ENCODE data around the gene ZC3H12C. TPM values are rescaled to one million over a fixed set of nuclear protein-coding genes. Genes with fewer than 3 reads are reported as not detected.
A peak's percentile ranks its signal among the peaks of the same experiment; 100 is the strongest.

The ZC3H12C gene
- total RNA-seq, 1 experiment from 2014 or later: 6.7 TPM

DNA sequence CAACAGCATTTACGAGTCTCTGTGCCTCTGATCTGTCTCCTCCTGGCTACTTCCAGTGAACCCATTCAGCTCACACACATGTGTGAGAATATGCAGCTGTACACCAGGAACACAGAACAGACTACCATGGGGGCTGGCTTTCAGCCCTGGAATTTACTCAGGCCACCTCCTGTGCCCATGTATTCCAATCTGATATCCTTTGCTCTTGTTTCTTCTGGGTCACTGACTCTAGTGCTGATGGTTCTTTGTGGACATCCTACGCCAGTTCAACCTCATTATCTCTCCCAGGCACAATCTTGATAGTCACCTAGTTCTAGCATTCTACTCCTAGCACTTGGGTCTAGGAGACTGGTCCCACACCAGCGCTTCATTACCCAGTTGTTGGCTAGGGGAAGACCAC is 23.0 kb upstream of the ZC3H12C start:
- H3K9me3 ChIP-seq (replicated peaks): no peaks in the 10 kb centered on the region
- H3K4me3 ChIP-seq: no peak overlapping the region
- H3K27me3 ChIP-seq: no peaks in the 10 kb centered on the region
- DNase-seq: peak in 1 of 2 experiments; percentile 9
- H3K27ac ChIP-seq: no peak overlapping the region
- H3K36me3 ChIP-seq: no peaks in the 10 kb centered on the region
- peaks cover 14% of the 10 kb centered on the region for H3K4me1 ChIP-seq

GRCh38 chr11:110071197-110071596 is 22.0 kb upstream of the ZC3H12C start:
- DNase-seq: no peak
- Histone ChIP-seq H3K27ac (no peak overlapping the region), H3K4me3 (no peak overlapping the region), H3K36me3 (no peaks in the 10 kb centered on the region), H3K9me3 (replicated peaks) (no peaks in the 10 kb centered on the region), H3K4me1 (peaks cover 14% of the 10 kb centered on the region), H3K27me3 (no peaks in the 10 kb centered on the region)

GRCh38 chr11:110072930-110073329 is 20.3 kb upstream of the ZC3H12C start:
- no peak overlapping the region for H3K4me3 ChIP-seq
- H3K9me3 ChIP-seq (replicated peaks): no peaks in the 10 kb centered on the region
- H3K27ac ChIP-seq: no peak overlapping the region
- DNase-seq: no peak
- H3K4me1 ChIP-seq: peaks cover 14% of the 10 kb centered on the region
- H3K36me3 ChIP-seq: no peaks in the 10 kb centered on the region
- H3K27me3 ChIP-seq: no peaks in the 10 kb centered on the region

DNA sequence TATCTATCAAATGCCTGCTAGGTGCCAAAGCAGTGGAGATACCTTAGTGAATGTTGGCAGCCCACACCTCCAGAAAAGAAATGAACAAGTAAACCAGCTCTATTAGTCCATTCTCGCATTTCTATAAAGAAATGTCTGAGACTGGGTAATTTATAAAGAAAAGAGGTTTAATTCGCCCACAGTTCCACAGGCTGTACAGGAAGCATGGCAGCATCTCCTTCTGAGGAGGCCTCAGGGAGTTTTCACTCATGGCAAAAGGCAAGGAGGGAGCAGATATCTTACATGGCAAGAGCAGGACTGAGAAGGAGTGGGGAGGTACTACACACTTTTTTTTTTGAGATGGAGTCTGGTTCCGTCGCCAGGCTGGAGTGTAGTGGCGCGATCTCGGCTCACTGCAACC is 18.7 kb upstream of the ZC3H12C start:
- H3K4me3 ChIP-seq: no peak overlapping the region
- H3K9me3 ChIP-seq (replicated peaks): no peaks in the 10 kb centered on the region
- no peak for DNase-seq
- H3K36me3 ChIP-seq: no peaks in the 10 kb centered on the region
- H3K27me3 ChIP-seq: no peaks in the 10 kb centered on the region
- peaks cover 6% of the 10 kb centered on the region; the same call in 1 of the 2 replicates for H3K4me1 ChIP-seq
- no peak overlapping the region for H3K27ac ChIP-seq

- no peaks in the 10 kb centered on the region for H3K27me3 ChIP-seq
- no peaks in the 10 kb centered on the region for H3K4me1 ChIP-seq
- DNase-seq: no peak
- no peak overlapping the region for H3K27ac ChIP-seq
- no peaks in the 10 kb centered on the region for H3K36me3 ChIP-seq
- no peaks in the 10 kb centered on the region for H3K9me3 ChIP-seq (replicated peaks)
- no peak overlapping the region for H3K4me3 ChIP-seq
Measured at GRCh38 chr11:110075105-110075846, 17.9 kb upstream of the ZC3H12C start.

DNA sequence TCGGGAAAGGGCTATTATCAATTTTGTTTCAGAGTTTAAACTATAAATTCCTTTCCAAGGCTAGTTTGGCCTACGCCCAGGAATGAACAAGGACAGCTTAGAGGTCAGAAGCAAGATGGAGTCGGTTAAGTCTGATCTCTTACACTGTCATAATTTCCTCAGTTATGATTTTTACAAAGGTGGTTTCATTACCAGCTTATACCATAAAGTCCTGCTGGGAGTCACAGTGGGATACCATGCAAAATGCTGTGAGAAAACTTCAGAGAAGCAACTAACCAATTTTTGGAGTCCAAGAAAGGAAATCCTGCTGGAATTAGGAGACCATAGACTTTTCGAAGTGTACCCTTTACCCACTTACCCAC is 17.4 kb upstream of the ZC3H12C start:
- Histone ChIP-seq H3K27me3 (no peaks in the 10 kb centered on the region), H3K4me3 (no peak overlapping the region), H3K27ac (no peak overlapping the region), H3K4me1 (no peaks in the 10 kb centered on the region), H3K9me3 (replicated peaks) (no peaks in the 10 kb centered on the region), H3K36me3 (no peaks in the 10 kb centered on the region)
- DNase-seq: no peak

GRCh38 chr11:110076371-110076965 is 16.7 kb upstream of the ZC3H12C start:
- Histone ChIP-seq H3K4me3 (no peak overlapping the region), H3K9me3 (replicated peaks) (no peaks in the 10 kb centered on the region), H3K27ac (no peak overlapping the region), H3K4me1 (no peaks in the 10 kb centered on the region), H3K36me3 (no peaks in the 10 kb centered on the region), H3K27me3 (no peaks in the 10 kb centered on the region)
- DNase-seq: no peak

DNA sequence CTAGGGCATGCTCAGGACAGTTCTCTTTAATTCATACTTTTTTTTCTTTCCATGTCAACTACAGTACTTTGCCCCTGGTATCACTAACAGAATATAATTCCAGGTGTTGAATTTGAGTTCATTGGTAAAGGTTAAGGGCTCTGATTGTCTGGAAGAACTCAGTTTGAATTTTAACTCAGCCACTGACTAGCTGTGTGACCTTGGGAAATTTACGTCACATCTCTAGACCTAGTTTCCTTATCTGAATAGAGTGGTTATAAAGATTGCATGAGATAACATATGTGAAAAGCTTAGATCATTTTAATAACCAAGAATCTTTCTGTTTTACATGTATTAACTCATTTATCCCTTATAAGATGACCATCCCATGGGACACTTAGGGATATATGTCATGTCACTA is 15.8 kb upstream of the ZC3H12C start:
- DNase-seq: no peak
- H3K9me3 ChIP-seq (replicated peaks): no peaks in the 10 kb centered on the region
- no peaks in the 10 kb centered on the region for H3K27me3 ChIP-seq
- no peak overlapping the region for H3K27ac ChIP-seq
- no peaks in the 10 kb centered on the region for H3K4me1 ChIP-seq
- H3K4me3 ChIP-seq: no peak overlapping the region
- H3K36me3 ChIP-seq: no peaks in the 10 kb centered on the region

DNA sequence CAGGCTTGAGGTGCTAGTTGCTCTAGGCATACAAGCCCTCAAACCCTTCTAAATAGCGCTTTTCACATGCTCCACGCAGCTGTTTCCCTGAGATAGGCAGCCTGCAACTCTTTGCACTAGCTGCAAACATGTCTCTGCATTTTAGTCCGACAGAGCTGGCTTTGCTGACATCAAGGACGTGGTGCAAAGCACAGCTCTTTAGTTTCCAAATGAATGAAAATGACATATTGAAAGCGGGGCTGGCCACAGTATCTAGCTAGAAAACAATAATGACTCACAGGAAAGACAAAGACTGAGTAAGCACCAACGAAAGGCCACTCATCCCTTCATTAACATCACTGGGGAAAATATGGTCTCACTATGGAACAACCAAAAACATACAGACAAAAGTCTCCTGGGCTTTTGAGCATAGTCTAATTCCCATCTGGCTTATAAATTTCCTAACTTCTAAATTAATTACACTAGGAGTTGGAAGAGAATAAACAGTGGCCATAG is 15.3 kb upstream of the ZC3H12C start:
- Histone ChIP-seq H3K4me3 (no peak overlapping the region), H3K27ac (no peak overlapping the region), H3K27me3 (no peaks in the 10 kb centered on the region), H3K4me1 (no peaks in the 10 kb centered on the region), H3K36me3 (no peaks in the 10 kb centered on the region), H3K9me3 (replicated peaks) (no peaks in the 10 kb centered on the region)
- no peak for DNase-seq

DNA sequence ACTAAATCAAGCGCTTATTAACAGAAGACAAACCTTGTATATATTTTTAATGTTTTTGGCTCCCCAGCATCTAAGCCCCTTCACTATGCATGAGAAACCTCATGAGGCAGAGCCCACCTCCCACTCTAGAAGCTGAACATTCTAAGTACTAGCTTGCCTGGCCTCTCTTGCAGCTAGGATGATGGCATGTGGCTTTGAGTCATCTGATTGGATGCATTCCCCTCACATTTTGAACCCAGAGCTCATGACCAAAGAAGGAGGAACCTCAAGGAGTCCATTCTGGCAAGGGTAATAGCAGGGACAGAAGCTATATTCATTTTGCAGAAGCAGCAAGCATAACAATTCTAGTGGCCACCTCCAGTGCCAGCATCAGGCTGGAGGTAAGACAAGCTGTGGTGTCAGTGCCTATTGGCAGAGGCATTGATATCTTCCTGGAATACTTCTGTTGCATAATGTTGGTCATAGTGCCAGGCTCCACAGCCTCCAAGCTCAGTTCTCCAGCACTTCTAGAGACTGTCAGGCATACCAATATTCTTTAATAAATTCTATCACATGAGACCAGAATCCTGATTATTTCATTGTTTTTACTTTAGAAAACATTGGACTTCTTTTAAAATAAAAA is 14.2 kb upstream of the ZC3H12C start:
- Histone ChIP-seq H3K4me3 (no peak overlapping the region), H3K4me1 (no peaks in the 10 kb centered on the region), H3K27me3 (no peaks in the 10 kb centered on the region), H3K36me3 (no peaks in the 10 kb centered on the region), H3K27ac (no peak overlapping the region), H3K9me3 (replicated peaks) (no peaks in the 10 kb centered on the region)
- no peak for DNase-seq

- Histone ChIP-seq H3K9me3 (replicated peaks) (no peaks in the 10 kb centered on the region), H3K4me3 (no peak overlapping the region), H3K27me3 (no peaks in the 10 kb centered on the region), H3K36me3 (no peaks in the 10 kb centered on the region), H3K4me1 (no peaks in the 10 kb centered on the region), H3K27ac (no peak overlapping the region)
- DNase-seq: no peak
Measured at GRCh38 chr11:110079726-110080125, 13.5 kb upstream of the ZC3H12C start.

DNA sequence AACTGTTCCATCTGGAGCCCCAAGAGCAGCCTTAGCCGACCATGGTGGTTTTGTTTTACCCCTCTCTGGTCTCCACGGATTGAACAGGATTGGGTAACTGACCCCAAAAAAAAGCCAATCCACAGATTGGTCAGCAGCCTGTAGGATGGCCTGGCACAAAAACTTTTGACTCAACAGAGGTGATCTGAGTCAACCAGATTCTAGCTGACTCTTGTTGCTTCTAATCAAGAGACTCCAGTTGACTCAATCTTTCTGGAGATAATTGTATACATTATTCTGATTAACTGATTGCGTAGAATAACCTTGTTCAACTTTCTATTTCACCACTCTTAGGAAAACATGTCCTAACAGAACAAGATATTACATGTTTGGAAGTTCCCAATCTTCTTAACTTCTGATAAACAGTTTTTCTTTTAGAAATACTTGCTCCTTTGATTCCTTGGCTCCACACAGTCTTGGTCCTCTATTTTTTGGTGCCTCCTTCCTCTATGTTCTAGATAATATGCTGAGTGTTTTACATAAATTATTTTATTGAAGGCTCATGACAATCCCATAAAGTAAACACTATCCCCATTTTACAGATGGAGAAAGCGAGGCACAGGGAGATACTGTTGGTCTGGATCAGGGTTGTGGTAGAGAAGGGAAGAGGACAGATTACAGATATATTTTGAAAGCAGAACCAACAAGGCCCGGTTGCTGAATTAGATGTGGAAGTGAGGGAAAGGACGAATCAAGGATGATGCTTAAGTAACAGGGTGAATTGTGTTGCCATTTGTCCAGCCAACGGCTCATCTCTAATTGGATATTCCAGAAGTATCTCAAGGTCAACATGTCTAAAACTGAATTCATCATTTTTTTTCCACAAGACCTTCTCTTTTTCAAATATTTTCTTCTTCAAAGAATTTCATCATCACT is 11.5 kb upstream of the ZC3H12C start:
- Histone ChIP-seq H3K36me3 (no peaks in the 10 kb centered on the region), H3K4me1 (no peaks in the 10 kb centered on the region), H3K27ac (no peak overlapping the region), H3K4me3 (no peak overlapping the region), H3K9me3 (replicated peaks) (no peaks in the 10 kb centered on the region), H3K27me3 (no peaks in the 10 kb centered on the region)
- DNase-seq: no peak

DNA sequence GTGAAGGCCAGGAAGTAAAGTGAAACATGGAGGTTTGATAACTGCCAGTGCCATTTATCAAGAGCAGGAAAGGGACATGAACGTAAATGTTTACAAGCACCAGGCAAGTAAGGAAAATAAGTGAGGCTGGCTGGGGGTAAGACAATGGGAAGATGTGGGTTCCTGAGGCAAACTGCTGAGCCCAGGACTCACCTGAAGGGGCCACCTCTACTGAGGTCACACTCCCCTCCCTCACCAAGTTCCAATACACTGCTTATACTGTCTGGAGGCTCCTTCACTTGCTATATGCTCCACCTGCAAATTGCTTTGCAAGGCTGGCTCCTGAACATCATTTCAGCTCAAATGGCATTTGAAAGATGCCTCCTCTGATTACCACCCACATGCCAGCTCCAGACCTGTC is 10.3 kb upstream of the ZC3H12C start:
- H3K36me3 ChIP-seq: no peaks in the 10 kb centered on the region
- no peaks in the 10 kb centered on the region for H3K4me1 ChIP-seq
- no peak overlapping the region for H3K4me3 ChIP-seq
- no peak for DNase-seq
- no peaks in the 10 kb centered on the region for H3K27me3 ChIP-seq
- no peaks in the 10 kb centered on the region for H3K9me3 ChIP-seq (replicated peaks)
- no peak overlapping the region for H3K27ac ChIP-seq

DNA sequence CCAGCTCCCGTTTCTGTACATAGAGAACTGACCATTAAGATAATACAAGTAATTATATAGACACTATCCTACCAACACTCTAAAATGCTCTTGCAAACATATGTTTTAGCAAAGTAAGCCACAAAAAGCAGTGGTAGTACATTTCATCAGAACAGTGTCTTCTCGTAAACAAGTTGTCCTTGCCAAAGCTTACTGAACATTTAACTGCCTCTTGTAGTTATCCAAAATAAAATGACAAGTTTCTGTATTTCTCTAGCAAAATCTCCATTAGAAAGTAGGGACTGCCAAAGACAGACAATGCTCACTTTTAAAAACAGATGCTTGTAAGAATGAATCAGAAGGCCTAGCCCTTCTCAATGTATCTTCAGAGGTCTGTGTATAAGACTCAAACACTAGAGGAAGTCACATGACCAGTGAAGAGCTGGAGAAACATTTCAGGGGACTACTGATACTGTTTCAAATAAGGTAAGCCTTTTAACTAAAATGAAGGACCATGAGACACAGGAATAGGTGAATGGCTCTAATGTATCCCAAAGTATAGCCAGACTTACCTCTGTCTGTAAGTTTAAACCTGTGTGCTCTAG is 7.8 kb upstream of the ZC3H12C start:
- Histone ChIP-seq H3K4me1 (no peaks in the 10 kb centered on the region), H3K36me3 (no peaks in the 10 kb centered on the region), H3K4me3 (no peak overlapping the region), H3K9me3 (replicated peaks) (no peaks in the 10 kb centered on the region), H3K27me3 (no peaks in the 10 kb centered on the region), H3K27ac (no peak overlapping the region)
- no peak for DNase-seq

All from SJCRH30 (cell line).